ENCODE data around the gene KCNJ4.

The KCNJ4 gene

DNA sequence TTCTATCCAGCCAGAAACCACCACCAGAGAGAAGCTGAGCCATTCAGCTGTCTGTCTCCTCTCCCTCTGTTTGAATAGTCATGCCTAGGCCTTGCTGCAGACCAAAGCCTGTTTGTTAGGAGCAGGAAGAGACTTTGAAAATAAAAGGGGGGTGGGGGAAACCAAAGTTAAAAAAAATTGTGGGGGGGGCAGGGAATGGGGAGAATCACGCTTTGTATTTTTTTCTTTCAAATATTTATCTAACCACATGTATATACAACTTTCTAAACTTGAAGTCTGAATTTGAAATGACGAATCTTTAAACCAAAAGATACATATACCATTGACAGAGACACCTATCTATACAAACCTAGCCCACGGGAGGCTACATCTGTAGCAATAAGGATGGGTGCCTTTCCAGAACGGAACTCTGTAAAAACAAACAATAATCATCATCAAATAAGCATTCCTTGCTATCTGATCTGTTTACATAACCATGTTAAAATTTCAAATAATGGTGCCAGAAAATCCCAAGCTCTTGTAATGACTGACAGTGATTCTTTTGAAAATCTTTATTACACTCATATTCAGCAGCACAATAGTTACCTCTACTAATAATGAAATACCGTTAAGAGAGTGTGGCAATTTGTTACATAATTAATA lies 36.8 kb upstream of the KCNJ4 start:
- no peak overlapping the region for H3K4me3 ChIP-seq (ENCODE audit: low read length)
- DNase-seq (ENCODE audit: low read depth): no peak
- no peak for TF ChIP-seq CTCF (conservative IDR thresholded peaks at IDR 0.05; ENCODE audit: low read depth, low read length)

GRCh38 chr22:38490915-38491314 lies 35.9 kb upstream of the KCNJ4 start:
- no peak for TF ChIP-seq CTCF (conservative IDR thresholded peaks at IDR 0.05; ENCODE audit: low read depth, low read length)
- DNase-seq (ENCODE audit: low read depth): no peak
- no peak overlapping the region for H3K4me3 ChIP-seq (ENCODE audit: low read length)

DNA sequence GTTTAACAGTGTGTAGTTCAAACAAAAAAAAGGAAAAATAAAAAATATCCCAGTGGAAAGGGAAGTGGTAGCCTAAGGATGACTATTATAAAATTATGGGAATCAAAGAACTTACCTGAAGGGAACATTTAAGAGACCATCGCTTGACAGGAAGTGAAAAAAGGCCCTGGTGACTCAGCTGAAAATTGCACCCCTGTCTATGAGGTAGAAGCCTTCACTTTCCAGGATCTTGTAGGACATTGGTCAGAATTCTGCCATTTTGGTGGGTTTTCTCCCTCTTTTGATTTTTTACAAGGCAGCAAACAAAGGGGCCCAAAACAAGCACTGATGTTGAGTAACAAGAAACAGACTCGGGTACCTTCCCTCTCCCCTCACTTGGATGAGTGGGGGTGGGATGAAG lies 35.5 kb upstream of the KCNJ4 start:
- H3K4me3 ChIP-seq (ENCODE audit: low read length): no peak overlapping the region
- no peak for DNase-seq (ENCODE audit: low read depth)
- TF ChIP-seq CTCF (conservative IDR thresholded peaks at IDR 0.05; ENCODE audit: low read depth, low read length): no peak

GRCh38 chr22:38489561-38490145 lies 34.7 kb upstream of the KCNJ4 start:
- no peak overlapping the region for H3K4me3 ChIP-seq (ENCODE audit: low read length)
- no peak for DNase-seq (ENCODE audit: low read depth)
- no peak for TF ChIP-seq CTCF (conservative IDR thresholded peaks at IDR 0.05; ENCODE audit: low read depth, low read length)

- TF ChIP-seq CTCF (conservative IDR thresholded peaks at IDR 0.05; ENCODE audit: low read depth, low read length): no peak
- no peak overlapping the region for H3K4me3 ChIP-seq (ENCODE audit: low read length)
- DNase-seq (ENCODE audit: low read depth): no peak
Measured at GRCh38 chr22:38489142-38489541, 34.1 kb upstream of the KCNJ4 start.

DNA sequence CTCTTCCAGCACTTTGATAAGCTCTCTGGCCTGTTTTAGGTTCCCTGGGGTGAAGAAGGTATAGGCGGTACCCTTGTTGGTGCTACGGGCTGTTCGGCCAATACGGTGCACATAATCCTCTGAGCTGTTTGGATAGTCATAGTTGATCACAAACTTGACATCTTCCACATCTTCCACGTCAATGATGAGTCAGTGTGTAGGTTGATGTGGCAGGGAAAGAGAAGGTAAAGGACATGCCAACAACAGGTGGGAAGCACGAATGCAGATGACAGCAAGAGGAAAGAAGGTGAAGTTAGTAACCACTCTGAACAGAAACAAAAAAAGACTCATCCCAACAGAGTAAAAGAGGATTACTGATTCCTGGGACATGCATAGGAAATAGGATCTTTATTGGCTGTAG lies 32.9 kb upstream of the KCNJ4 start:
- no peak for TF ChIP-seq CTCF (conservative IDR thresholded peaks at IDR 0.05; ENCODE audit: low read depth, low read length)
- H3K4me3 ChIP-seq (ENCODE audit: low read length): no peak overlapping the region
- DNase-seq (ENCODE audit: low read depth): no peak

DNA sequence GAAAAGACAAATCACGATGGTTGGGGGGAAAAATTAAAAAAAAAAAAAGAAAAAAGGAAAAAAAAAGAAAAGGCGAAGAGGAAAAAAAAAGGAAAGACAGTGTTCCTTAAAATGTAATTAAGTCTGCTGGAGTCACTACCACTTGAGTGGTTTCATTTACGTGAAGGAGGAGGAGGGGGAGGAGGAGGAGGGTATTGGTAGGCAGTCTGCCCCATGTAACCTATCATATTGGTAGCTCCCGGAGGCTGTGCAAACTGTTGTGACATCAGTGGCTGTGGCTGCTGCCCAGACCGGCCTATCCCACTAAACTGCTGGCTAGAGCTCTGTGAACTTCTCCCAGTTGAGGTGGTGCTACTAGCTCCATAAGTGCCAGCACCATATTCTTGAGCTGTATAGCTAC lies 30.8 kb upstream of the KCNJ4 start:
- no peak for TF ChIP-seq CTCF (conservative IDR thresholded peaks at IDR 0.05; ENCODE audit: low read depth, low read length)
- H3K4me3 ChIP-seq (ENCODE audit: low read length): no peak overlapping the region
- no peak for DNase-seq (ENCODE audit: low read depth)

Data from retinal pigment epithelial cell (primary cell).